Measurements from ENCODE around the gene TMC1.

TMC1 gene

DNA sequence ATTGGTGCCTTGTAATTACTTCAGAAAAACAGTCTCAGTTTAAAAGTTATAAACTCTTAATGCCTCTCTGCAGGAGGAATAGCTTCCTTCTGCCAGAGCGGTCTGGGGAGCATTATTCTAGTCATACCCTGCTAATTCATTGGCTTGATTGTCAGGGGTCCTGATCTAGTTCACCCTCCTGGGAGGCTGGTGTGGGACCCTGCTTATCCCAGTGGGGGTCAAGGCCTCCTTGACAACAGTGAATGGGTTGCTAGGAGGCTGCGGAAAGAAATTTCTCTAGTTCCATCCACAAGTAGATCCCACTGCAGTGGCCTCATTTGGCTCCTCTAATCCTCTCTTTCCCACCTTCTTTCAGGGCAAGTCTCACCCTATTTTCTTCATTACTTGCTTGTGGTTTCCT, 105.7 kb downstream of the TMC1 start:
- H2AFZ ChIP-seq (ENCODE audit: low read depth, low read length) = no peak overlapping the region
- no peaks in the 10 kb centered on the region for H3K9me3 ChIP-seq (ENCODE audit: insufficient read depth, low read length, severe bottlenecking)
- no peaks in the 10 kb centered on the region for H3K79me2 ChIP-seq (ENCODE audit: insufficient read depth, low read length)
- no peaks in the 10 kb centered on the region for H3K4me1 ChIP-seq (ENCODE audit: insufficient read depth, low read length)
- H4K20me1 ChIP-seq (ENCODE audit: insufficient read depth, low read length) = no peaks in the 10 kb centered on the region
- no peak for TF ChIP-seq EZH2 (IDR thresholded peaks at IDR 0.05; ENCODE audit: borderline replicate concordance, low read depth, low read length, severe bottlenecking)
- TF ChIP-seq, protein P1, sequence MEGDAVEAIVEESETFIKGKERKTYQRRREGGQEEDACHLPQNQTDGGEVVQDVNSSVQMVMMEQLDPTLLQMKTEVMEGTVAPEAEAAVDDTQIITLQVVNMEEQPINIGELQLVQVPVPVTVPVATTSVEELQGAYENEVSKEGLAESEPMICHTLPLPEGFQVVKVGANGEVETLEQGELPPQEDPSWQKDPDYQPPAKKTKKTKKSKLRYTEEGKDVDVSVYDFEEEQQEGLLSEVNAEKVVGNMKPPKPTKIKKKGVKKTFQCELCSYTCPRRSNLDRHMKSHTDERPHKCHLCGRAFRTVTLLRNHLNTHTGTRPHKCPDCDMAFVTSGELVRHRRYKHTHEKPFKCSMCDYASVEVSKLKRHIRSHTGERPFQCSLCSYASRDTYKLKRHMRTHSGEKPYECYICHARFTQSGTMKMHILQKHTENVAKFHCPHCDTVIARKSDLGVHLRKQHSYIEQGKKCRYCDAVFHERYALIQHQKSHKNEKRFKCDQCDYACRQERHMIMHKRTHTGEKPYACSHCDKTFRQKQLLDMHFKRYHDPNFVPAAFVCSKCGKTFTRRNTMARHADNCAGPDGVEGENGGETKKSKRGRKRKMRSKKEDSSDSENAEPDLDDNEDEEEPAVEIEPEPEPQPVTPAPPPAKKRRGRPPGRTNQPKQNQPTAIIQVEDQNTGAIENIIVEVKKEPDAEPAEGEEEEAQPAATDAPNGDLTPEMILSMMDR (IDR thresholded peaks at IDR 0.05; ENCODE audit: borderline replicate concordance, extremely low read depth, low read length, poor library complexity, severe bottlenecking) = no peak
- no peaks in the 10 kb centered on the region for H3K36me3 ChIP-seq (ENCODE audit: insufficient read depth, low read length)
- H3K9ac ChIP-seq (ENCODE audit: low read depth, low read length) = no peak overlapping the region
- no peak for ATAC-seq (ENCODE audit: insufficient read depth, low read depth)
- DNase-seq = no peak
- no peaks in the 10 kb centered on the region for H3K27me3 ChIP-seq (ENCODE audit: insufficient read depth, low read length, poor library complexity)
- H3K27ac ChIP-seq (ENCODE audit: low read length) = no peak overlapping the region
- no peak overlapping the region for H3K4me3 ChIP-seq (ENCODE audit: low read depth in 1 of 2, low read length in 2 of 2)
- no peak overlapping the region for H3K4me2 ChIP-seq (ENCODE audit: insufficient read depth, low read length)

DNA sequence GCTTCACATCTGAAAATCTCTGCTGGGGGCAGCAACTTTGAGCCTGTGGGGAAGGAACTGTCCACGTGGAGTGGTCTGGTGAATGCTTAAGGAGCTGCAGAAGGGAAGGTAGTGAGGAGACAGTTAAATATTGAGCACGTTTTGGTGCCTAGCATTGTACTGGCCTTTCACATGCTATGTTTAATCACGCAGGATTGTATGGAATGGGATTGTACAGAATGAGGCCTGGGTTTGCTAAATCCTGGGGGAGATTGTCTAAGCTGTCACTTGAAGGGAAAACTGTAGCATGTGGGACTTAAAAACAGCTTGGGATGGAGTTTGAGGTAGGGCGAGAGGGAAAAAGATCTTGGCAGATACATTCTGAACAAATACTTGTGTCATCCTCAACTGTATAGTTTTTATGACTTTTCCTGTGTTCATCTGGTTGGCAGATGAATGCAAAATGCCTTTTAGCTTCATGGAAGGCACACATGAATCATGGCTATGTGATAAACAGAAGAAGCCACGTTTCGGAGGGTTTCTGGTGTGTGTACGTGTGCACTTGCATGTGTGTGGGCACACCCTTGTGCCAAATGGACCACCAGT, 106.6 kb downstream of the TMC1 start:
- TF ChIP-seq EZH2 (IDR thresholded peaks at IDR 0.05; ENCODE audit: borderline replicate concordance, low read depth, low read length, severe bottlenecking) = no peak
- TF ChIP-seq, protein P1 (IDR thresholded peaks at IDR 0.05; ENCODE audit: borderline replicate concordance, extremely low read depth, low read length, poor library complexity, severe bottlenecking) = no peak
- Histone ChIP-seq H3K79me2 (ENCODE audit: insufficient read depth, low read length) (no peaks in the 10 kb centered on the region), H3K4me2 (ENCODE audit: insufficient read depth, low read length) (no peak overlapping the region), H3K27ac (ENCODE audit: low read length) (no peak overlapping the region), H2AFZ (ENCODE audit: low read depth, low read length) (no peak overlapping the region), H3K9ac (ENCODE audit: low read depth, low read length) (no peak overlapping the region), H3K4me1 (ENCODE audit: insufficient read depth, low read length) (no peaks in the 10 kb centered on the region), H3K27me3 (ENCODE audit: insufficient read depth, low read length, poor library complexity) (no peaks in the 10 kb centered on the region), H3K36me3 (ENCODE audit: insufficient read depth, low read length) (no peaks in the 10 kb centered on the region), H4K20me1 (ENCODE audit: insufficient read depth, low read length) (no peaks in the 10 kb centered on the region), H3K9me3 (ENCODE audit: insufficient read depth, low read length, severe bottlenecking) (no peaks in the 10 kb centered on the region), H3K4me3 (ENCODE audit: low read depth in 1 of 2, low read length in 2 of 2) (no peak overlapping the region)
- ATAC-seq (ENCODE audit: insufficient read depth, low read depth) = no peak
- DNase-seq = no peak

DNA sequence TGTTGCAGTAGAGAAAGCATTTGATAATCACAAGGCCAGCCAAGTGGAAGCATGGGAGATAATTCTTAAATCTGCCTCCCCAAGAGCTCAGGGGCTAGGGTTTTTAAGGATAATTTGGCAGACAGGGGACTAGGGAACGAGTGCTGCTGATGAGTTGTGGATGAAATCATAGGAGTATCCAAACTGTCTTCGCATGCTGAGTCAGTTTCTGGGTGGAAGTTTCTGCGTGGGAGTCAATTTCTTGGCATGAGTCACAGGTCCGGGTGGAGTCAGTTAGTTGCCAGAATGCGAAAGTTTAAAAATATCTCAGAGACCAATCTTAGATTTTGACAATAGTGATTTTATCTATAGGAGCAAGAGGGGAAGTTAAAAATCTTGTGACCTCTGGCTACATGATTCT, 112.6 kb downstream of the TMC1 start:
- no peaks in the 10 kb centered on the region for H3K79me2 ChIP-seq (ENCODE audit: insufficient read depth, low read length)
- no peaks in the 10 kb centered on the region for H3K4me1 ChIP-seq (ENCODE audit: insufficient read depth, low read length)
- DNase-seq = no peak
- no peak overlapping the region for H3K4me2 ChIP-seq (ENCODE audit: insufficient read depth, low read length)
- H3K27ac ChIP-seq (ENCODE audit: low read length) = no peak overlapping the region
- no peaks in the 10 kb centered on the region for H3K9me3 ChIP-seq (ENCODE audit: insufficient read depth, low read length, severe bottlenecking)
- H3K27me3 ChIP-seq (ENCODE audit: insufficient read depth, low read length, poor library complexity) = no peaks in the 10 kb centered on the region
- no peak overlapping the region for H2AFZ ChIP-seq (ENCODE audit: low read depth, low read length)
- H3K36me3 ChIP-seq (ENCODE audit: insufficient read depth, low read length) = no peaks in the 10 kb centered on the region
- H3K4me3 ChIP-seq (ENCODE audit: low read depth in 1 of 2, low read length in 2 of 2) = no peak overlapping the region
- no peaks in the 10 kb centered on the region for H4K20me1 ChIP-seq (ENCODE audit: insufficient read depth, low read length)
- no peak for ATAC-seq (ENCODE audit: insufficient read depth, low read depth)
- no peak for TF ChIP-seq EZH2 (IDR thresholded peaks at IDR 0.05; ENCODE audit: borderline replicate concordance, low read depth, low read length, severe bottlenecking)
- TF ChIP-seq, protein P1 (IDR thresholded peaks at IDR 0.05; ENCODE audit: borderline replicate concordance, extremely low read depth, low read length, poor library complexity, severe bottlenecking) = no peak
- H3K9ac ChIP-seq (ENCODE audit: low read depth, low read length) = no peak overlapping the region

- H3K36me3 ChIP-seq (ENCODE audit: insufficient read depth, low read length) = no peaks in the 10 kb centered on the region
- no peaks in the 10 kb centered on the region for H4K20me1 ChIP-seq (ENCODE audit: insufficient read depth, low read length)
- no peaks in the 10 kb centered on the region for H3K27me3 ChIP-seq (ENCODE audit: insufficient read depth, low read length, poor library complexity)
- H2AFZ ChIP-seq (ENCODE audit: low read depth, low read length) = no peak overlapping the region
- DNase-seq (no peak), ATAC-seq (ENCODE audit: insufficient read depth, low read depth) (no peak)
- no peak overlapping the region for H3K9ac ChIP-seq (ENCODE audit: low read depth, low read length)
- no peaks in the 10 kb centered on the region for H3K79me2 ChIP-seq (ENCODE audit: insufficient read depth, low read length)
- TF ChIP-seq, protein P1 (IDR thresholded peaks at IDR 0.05; ENCODE audit: borderline replicate concordance, extremely low read depth, low read length, poor library complexity, severe bottlenecking) = no peak
- TF ChIP-seq EZH2 (IDR thresholded peaks at IDR 0.05; ENCODE audit: borderline replicate concordance, low read depth, low read length, severe bottlenecking) = no peak
- H3K27ac ChIP-seq (ENCODE audit: low read length) = no peak overlapping the region
- no peaks in the 10 kb centered on the region for H3K4me1 ChIP-seq (ENCODE audit: insufficient read depth, low read length)
- H3K4me3 ChIP-seq (ENCODE audit: low read depth in 1 of 2, low read length in 2 of 2) = no peak overlapping the region
- H3K9me3 ChIP-seq (ENCODE audit: insufficient read depth, low read length, severe bottlenecking) = no peaks in the 10 kb centered on the region
- no peak overlapping the region for H3K4me2 ChIP-seq (ENCODE audit: insufficient read depth, low read length)
Observed at GRCh38 chr9:72635197-72635596, 113.8 kb downstream of the TMC1 start.
